ENCODE results near the gene UGT1A5.

GRCh38 chr2:233671290-233672161, 41.2 kb upstream of the UGT1A5 start, which contains the start of gene UGT1A9:
- TF ChIP-seq RFX3 (CRISPR knock-in tag; IDR thresholded peaks at IDR 0.05) = no peak
- no peak for TF ChIP-seq EZH2 (conservative IDR thresholded peaks at IDR 0.05; ENCODE audit: low read depth, low read length)
- no peak for TF ChIP-seq HNRNPK (IDR thresholded peaks at IDR 0.05; ENCODE audit: low read depth, low read length, poor library complexity, severe bottlenecking)
- TF ChIP-seq RCOR2 (CRISPR knock-in tag; IDR thresholded peaks at IDR 0.05) = no peak
- TF ChIP-seq ZFX (CRISPR knock-in tag; IDR thresholded peaks at IDR 0.05; ENCODE audit: low read depth) = no peak
- TF ChIP-seq CTCF (CRISPR knock-in tag; IDR thresholded peaks at IDR 0.05) = no peak
- TF ChIP-seq POLR2AphosphoS5 (IDR thresholded peaks at IDR 0.05; ENCODE audit: low read depth, low read length) = no peak
- no peak for TF ChIP-seq POLR2A (IDR thresholded peaks at IDR 0.05; ENCODE audit: insufficient read depth in 1 of 2, low read depth in 2 of 2, low read length in 2 of 2)
- no peak for TF ChIP-seq ZMYM2 (CRISPR knock-in tag; IDR thresholded peaks at IDR 0.05)
- TF ChIP-seq ZZZ3 (CRISPR knock-in tag; IDR thresholded peaks at IDR 0.05; ENCODE audit: borderline replicate concordance) = no peak
- TF ChIP-seq ZNF331 (CRISPR knock-in tag; IDR thresholded peaks at IDR 0.05) = no peak

Measured in HepG2 (cell line).